T-helper 1 cell (primary cell): ENCODE measurements around the gene HEPACAM2.

Source experiments
- DNase-seq, 5 donors: peaks; one replicate each; pipeline ENCODE4 v3.0.0-alpha.2; 2012 to 2020

HEPACAM2 gene

DNA sequence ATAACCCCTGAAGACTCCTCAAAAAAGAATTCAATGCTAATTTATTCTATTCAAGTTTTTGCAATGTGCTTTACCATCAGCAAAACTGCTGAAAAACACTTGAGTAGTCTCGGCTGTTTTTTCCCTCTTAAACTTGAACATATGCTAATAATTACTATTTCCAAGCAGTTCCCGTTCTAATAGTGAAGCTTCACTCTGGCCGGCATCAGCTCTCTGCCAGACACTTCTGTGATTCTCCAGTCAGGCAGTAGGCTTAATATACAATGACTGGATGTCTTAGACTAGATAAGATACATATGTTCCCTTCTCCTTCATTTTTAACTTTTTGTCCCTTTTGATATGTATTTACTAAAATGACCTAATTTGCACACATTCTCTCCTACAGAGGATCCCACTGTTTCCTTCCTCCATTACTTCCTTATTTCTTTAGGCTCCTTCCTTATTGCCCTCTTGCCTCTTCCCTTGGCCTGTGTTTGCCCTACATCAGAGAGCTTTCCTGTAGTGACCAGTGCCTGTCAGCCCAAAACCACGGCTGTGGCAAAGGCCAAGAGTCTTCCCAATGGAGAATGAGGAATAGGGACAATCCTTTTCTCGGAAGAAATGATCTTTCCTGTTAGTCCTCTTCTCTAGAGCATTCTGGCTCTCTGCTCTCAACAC is 23.5 kb downstream of the HEPACAM2 start:
- no peak for DNase-seq

- no peak for DNase-seq
Observed at GRCh38 chr7:93198472-93198871, 27.8 kb downstream of the HEPACAM2 start.

- no peak for DNase-seq
Observed at GRCh38 chr7:93196336-93196735, 29.9 kb downstream of the HEPACAM2 start.

DNA sequence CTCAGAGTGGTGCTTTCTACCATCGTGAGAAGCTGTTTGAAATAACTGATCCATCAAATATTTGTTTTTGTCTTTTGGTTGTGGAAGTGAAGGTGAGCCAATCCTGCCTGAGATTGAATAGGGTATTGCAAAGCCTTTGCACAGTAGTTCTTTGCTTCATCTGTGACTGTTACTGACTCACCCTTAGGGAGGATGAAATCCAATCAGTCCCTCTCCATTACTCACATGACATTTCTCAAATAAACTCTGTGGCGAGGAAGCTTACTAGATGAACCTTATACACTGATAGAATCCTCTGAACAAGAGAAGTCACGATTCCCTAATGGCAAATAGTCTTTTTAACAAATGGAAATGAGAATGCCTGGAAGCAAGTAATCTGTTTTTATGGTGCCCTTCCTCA is 31.9 kb downstream of the HEPACAM2 start:
- no peak for DNase-seq

DNA sequence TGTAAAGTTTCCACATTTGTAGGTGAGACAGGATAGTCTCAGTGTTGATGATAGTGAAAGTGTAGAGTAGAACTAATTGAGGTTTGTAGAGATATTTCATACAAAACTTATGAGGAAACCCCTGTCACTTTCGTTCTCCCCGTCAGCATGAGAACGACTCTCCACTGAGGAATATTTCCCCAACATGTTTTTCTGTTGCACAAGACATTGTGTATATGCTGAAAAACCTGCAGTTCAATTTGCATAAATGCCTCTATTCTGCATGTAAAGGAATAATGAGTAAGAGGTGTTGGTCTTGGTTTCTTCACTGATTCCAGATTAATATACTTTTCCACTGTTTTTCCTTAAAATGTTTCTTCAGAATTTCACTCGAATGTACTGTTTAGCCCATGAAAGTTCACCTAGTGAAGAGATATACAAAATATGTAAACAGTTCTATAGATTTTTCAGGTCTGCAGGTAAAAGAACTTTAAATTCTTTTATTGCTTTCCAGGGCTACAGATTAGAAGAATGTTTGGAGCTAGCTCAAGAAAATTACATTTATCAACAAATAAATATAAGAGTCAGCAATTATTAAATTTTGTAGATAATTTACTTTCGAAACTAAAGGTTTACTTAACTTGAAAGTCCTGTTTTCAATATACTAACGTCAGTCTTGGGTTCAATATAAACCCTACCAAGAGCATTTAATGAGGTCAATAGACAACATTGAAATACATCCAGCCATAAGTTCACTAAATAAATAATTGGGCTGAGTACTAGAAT is 37.2 kb downstream of the HEPACAM2 start:
- no peak for DNase-seq

GRCh38 chr7:93185303-93186027 is 40.8 kb downstream of the HEPACAM2 start:
- DNase-seq: peak in 1 of 5 donors; percentile 29

DNA sequence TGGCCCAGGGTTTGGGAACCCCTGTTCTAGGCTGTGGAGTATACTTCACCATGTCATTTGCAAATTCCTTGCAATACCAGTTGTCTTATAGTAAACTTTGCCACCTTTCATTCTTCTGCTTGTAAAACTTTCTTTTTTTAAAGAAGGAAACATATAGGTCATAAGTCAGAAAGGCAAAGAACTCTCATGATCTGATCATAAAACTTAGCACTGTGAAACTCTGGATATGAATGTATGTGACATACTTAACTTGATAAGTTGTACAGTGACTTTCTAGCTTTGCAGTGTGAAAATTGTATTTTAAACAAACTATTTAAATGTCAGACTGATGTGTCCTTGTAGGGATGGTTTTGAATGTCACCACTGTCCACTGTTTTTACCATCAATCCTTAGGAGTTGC is 47.1 kb downstream of the HEPACAM2 start:
- DNase-seq: no peak

- DNase-seq: no peak
Observed at GRCh38 chr7:93178213-93178612, 48.1 kb downstream of the HEPACAM2 start.

DNA sequence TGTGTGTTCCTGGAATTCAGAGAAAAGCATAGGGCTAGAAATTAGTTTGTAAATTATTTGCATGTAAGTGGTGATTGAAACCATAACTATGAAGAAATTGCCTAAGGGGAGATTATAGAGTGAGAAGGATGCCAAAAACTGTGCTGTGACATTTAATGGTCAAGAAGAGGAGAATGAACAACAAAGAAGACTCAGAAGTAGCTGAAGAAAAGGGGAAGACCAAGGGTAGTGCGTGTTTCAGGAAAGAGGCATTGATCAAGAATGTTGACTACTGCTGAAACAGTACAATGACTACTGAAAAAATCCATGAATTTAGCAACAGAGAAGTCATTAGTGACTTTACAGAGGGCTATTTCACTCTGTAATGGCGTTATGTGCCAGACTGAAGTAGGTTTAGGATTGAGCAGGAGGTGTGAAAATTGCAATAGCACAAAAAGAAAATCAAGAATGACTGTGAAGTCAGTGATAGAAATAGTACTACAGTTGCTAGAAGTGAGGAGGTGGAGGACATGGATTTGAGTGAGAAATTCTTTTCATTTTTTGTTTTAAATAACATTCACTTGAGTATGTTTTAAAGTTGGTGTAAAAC is 49.2 kb downstream of the HEPACAM2 start:
- DNase-seq: no peak

GRCh38 chr7:93175219-93175618 is 51.0 kb downstream of the HEPACAM2 start:
- DNase-seq: no peak

DNA sequence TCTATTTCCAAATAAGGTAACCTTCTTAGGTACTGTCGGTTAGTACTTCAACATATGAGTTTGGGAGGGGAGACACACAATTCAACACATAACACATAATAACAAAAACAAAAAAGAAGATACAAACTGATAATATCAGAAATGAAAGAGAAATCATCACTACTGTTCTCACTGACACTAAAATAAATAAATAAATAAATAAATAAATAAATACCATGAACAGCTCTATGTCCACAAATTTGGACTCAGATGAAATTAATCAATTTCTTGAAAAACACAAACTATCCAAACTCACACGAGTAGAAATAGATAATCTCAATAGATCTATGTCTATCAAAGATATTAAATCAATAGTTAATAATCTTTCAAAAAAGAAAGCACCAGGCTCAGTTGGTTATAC is 53.6 kb downstream of the HEPACAM2 start:
- no peak for DNase-seq

- DNase-seq: no peak
Observed at GRCh38 chr7:93171606-93172226, 54.6 kb downstream of the HEPACAM2 start.

- peak in 1 of 5 donors; percentile 67 for DNase-seq
Observed at GRCh38 chr7:93165447-93165846, 60.8 kb downstream of the HEPACAM2 start.

DNA sequence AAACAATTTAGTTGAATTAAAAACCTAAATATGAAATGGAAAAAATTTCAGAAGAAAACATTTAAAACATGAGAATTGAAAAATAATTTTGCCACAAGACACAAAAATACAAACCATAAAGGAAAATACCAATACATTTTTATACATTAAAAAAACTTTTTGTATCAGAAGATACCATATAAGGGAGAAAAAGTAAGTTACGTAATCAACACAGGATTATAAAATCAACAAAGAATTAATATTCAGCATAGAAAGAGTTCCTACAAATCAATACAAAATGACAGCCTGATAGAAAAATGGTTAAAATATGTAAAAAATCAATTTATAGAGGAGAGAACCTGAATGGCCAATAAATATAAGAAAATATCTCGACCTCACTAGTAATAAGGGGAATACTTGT is 61.5 kb downstream of the HEPACAM2 start:
- no peak for DNase-seq

GRCh38 chr7:93161181-93161762 is 65.0 kb downstream of the HEPACAM2 start:
- DNase-seq: no peak

GRCh38 chr7:93160410-93160809 is 65.9 kb downstream of the HEPACAM2 start:
- DNase-seq: no peak

DNA sequence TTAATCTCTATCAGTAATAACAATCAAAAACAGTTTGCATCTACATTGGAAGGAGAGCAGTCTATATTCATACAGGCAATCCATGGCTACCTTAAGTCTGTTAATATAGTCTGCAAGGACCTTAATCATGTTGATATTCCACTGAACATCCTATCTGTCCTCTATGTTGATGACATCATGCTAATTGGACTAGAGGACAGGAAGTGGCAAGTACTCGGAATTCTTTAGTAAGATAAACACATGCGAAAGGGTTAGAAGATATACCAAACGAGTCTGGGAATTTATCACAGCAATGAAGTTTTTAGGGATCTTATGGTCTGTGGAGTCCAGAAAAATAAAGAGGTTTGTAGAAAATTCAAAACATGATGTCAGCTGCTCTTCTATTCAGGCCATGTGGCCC is 66.8 kb downstream of the HEPACAM2 start:
- no peak for DNase-seq

- no peak for DNase-seq
Observed at GRCh38 chr7:93156884-93157283, 69.4 kb downstream of the HEPACAM2 start.

DNA sequence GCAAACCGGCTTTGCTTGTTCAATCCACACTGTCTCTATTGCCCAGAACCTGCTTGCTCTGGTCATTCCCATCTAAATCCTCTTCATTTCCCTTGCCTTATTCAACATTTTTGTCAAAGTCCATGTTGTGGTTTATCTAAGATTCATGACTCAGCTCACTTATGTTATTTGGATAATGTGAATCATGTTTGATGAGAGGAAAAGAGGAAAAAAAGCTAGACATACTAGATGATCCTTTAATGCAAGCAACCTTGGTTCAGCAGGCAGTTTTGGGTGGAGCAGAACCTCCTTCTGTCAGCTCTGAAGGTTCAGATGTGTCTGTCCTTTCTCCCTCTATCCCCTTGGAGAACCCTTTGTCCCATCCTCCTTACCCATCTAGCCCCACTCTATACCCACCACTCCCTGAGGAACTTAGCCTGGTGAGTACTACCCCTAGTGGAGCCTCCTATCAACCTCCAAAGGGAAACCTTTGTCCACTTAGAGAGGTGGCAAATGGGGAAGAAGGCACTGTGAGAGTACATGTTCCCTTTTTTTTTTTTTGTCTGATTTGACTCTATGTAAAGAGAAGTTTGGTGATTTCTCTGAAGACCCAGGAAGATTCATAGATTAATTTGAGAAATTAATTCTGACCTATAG is 76.0 kb downstream of the HEPACAM2 start:
- DNase-seq: no peak

GRCh38 chr7:93148727-93149126 is 77.5 kb downstream of the HEPACAM2 start:
- DNase-seq: no peak

GRCh38 chr7:93148144-93148543 is 78.1 kb downstream of the HEPACAM2 start, which contains the start of gene SAMD9L:
Gene SAMD9L, minus strand, starts transcription at chr7:93148385. Its CDS starts 12,414 bp downstream, at chr7:93135971.
- peak in 1 of 5 donors; percentile 57 for DNase-seq

DNA sequence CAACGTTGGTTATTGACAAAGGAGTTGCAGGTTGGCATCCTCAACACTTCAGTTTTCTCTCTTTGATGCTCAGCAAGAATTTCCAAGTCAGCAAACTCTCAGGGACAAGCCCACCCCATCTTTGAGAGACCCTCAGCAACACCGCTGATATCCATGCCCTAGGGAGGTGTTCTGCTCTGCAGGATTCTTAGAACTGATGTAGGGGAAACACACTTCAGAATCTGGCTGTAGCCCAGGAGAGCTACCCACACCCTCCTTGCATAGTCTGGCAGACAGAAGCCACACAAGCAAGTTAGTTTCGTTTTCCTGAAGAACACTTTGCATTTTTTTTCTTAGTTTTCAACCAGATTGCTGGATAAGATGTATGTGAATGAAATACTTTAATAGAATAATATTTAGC is 78.9 kb downstream of the HEPACAM2 start:
- DNase-seq: peak in 2 of 5 donors; percentile 8 to 68
